ENCODE results near the gene ATG7. TPM values are rescaled to one million over a fixed set of nuclear protein-coding genes. Genes with fewer than 3 reads are reported as not detected.

The ATG7 gene
- total RNA-seq, 1 experiment from 2014 or later = 36.0 TPM

- ATAC-seq (no peak), DNase-seq (ENCODE audit: low read depth, low spot score) (no peak)
- no peaks in the 10 kb centered on the region for H3K9me3 ChIP-seq (ENCODE audit: control insufficient read depth, insufficient read depth, low read depth, low read length)
- H3K4me3 ChIP-seq (ENCODE audit: low read depth in 2 of 2, low read length in 2 of 2) = peak overlapping the region in 1 of 2 experiments; percentile 25; a peak in 2 of 4 replicates
- ChIA-PET CTCF (interaction anchor here (0.6 kb wide), 1 partner anchor 27 kb away, joined by 3 read pairs; no protein-coding TSS in a partner anchor), POLR2A (interaction anchor here (0.6 to 0.9 kb wide), 3 partner anchors 9 to 202 kb away, joined by 3 to 14 read pairs (median 4); no protein-coding TSS in a partner anchor)
- peaks cover 86% of the 10 kb centered on the region for H3K4me1 ChIP-seq (ENCODE audit: control insufficient read depth, insufficient read depth, low read length)
- in situ Hi-C loops (cut with HindIII; ENCODE audit: low pct_unique_long_range_greater_than_20kb, low sequenced_read_pairs) (no loop called here), intact Hi-C loops (cut with micrococcal nuclease; ENCODE audit: unreplicated experiment) (no loop called here)
- H3K27me3 ChIP-seq (ENCODE audit: control insufficient read depth, insufficient read depth, low read length) = no peaks in the 10 kb centered on the region
- TF ChIP-seq SIN3A (IDR thresholded peaks at IDR 0.05; ENCODE audit: borderline replicate concordance, insufficient read depth, low read depth, low read length) (no peak), REST (IDR thresholded peaks at IDR 0.05; ENCODE audit: insufficient read depth in 1 of 2, low read depth in 2 of 2, low read length in 1 of 2) (no peak), POLR2AphosphoS5 (IDR thresholded peaks at IDR 0.05; ENCODE audit: low read depth, low read length) (no peak)
- peak overlapping the region; percentile 96 for H3K27ac ChIP-seq (ENCODE audit: low read length)
- no peaks in the 10 kb centered on the region; the same call in 1 of the 2 replicates for H3K36me3 ChIP-seq (ENCODE audit: control insufficient read depth, insufficient read depth, low read length)
- BruUV-seq (replicated peaks) = TSS peak; percentile 32
Observed at GRCh38 chr3:11591002-11591355, 318.8 kb downstream of the ATG7 start.

GRCh38 chr3:11591391-11592282 is 319.4 kb downstream of the ATG7 start:
- CTCF ChIA-PET = no interaction called here
- intact Hi-C loops (cut with micrococcal nuclease; ENCODE audit: unreplicated experiment) (no loop called here), in situ Hi-C loops (cut with HindIII; ENCODE audit: low pct_unique_long_range_greater_than_20kb, low sequenced_read_pairs) (no loop called here)
- Histone ChIP-seq H3K4me1 (ENCODE audit: control insufficient read depth, insufficient read depth, low read length) (peaks cover 83% of the 10 kb centered on the region), H3K4me3 (ENCODE audit: low read depth in 2 of 2, low read length in 2 of 2) (peak overlapping the region in 1 of 2 experiments; percentile 25; a peak in 2 of 4 replicates), H3K36me3 (ENCODE audit: control insufficient read depth, insufficient read depth, low read length) (no peaks in the 10 kb centered on the region), H3K27me3 (ENCODE audit: control insufficient read depth, insufficient read depth, low read length) (no peaks in the 10 kb centered on the region), H3K27ac (ENCODE audit: low read length) (peak overlapping the region; percentile 96), H3K9me3 (ENCODE audit: control insufficient read depth, insufficient read depth, low read depth, low read length) (no peaks in the 10 kb centered on the region)
- TF ChIP-seq CTCF (IDR thresholded peaks at IDR 0.05) (no peak), POLR2AphosphoS5 (IDR thresholded peaks at IDR 0.05; ENCODE audit: low read depth, low read length) (peak; percentile 54)
- no peak for DNase-seq (ENCODE audit: low read depth, low spot score)
- peak; percentile 82 for ATAC-seq
- BruUV-seq (replicated peaks) = no TSS peak
- POLR2A ChIA-PET = no interaction called here
